Activated T-cell treated with anti-CD3 and anti-CD28 coated beads for 1 hour (primary cell): ENCODE results near the gene ARL4C.
A peak's percentile ranks its signal among the peaks of the same experiment; 100 is the strongest.

Source experiments
- DNase-seq: peaks from one replicate; pipeline ENCODE4 v3.0.0-alpha.2; 2020; ENCODE audit warnings: low read depth

Gene ARL4C

GRCh38 chr2:234496835-234497593 lies at the start of gene ARL4C:
ARL4C (minus strand) TSS chr2:234497081; CDS start chr2:234496586, 495 bp downstream.
- peak; percentile 47 for DNase-seq

GRCh38 chr2:234544659-234545611 lies 48.1 kb upstream of the ARL4C start:
- peak; percentile 69 for DNase-seq

GRCh38 chr2:234542742-234543141 lies 45.9 kb upstream of the ARL4C start:
- no peak for DNase-seq

- no peak for DNase-seq
Measured at GRCh38 chr2:234537929-234538328, 41.0 kb upstream of the ARL4C start.

GRCh38 chr2:234536178-234536965 lies 39.5 kb upstream of the ARL4C start:
- DNase-seq: no peak

GRCh38 chr2:234535464-234535863 lies 38.6 kb upstream of the ARL4C start:
- no peak for DNase-seq

- DNase-seq: no peak
Measured at GRCh38 chr2:234534515-234534914, 37.6 kb upstream of the ARL4C start.

GRCh38 chr2:234533626-234534025 lies 36.7 kb upstream of the ARL4C start:
- no peak for DNase-seq

GRCh38 chr2:234528410-234529148 lies 31.7 kb upstream of the ARL4C start:
- no peak for DNase-seq

GRCh38 chr2:234526711-234527110 lies 29.8 kb upstream of the ARL4C start:
- DNase-seq: no peak

- DNase-seq: no peak
Measured at GRCh38 chr2:234521536-234521935, 24.7 kb upstream of the ARL4C start.

- no peak for DNase-seq
Measured at GRCh38 chr2:234518986-234519642, 22.2 kb upstream of the ARL4C start.

- DNase-seq: no peak
Measured at GRCh38 chr2:234517971-234518370, 21.1 kb upstream of the ARL4C start.

- DNase-seq: no peak
Measured at GRCh38 chr2:234514873-234515638, 18.2 kb upstream of the ARL4C start.

GRCh38 chr2:234514099-234514498 lies 17.2 kb upstream of the ARL4C start:
- no peak for DNase-seq

GRCh38 chr2:234512884-234513669 lies 16.2 kb upstream of the ARL4C start:
- no peak for DNase-seq

- no peak for DNase-seq
Measured at GRCh38 chr2:234502919-234503285, 6.0 kb upstream of the ARL4C start.

GRCh38 chr2:234502285-234502918 lies 5.5 kb upstream of the ARL4C start:
- DNase-seq: no peak
